ENCODE results near the gene VPS9D1.

VPS9D1 gene

DNA sequence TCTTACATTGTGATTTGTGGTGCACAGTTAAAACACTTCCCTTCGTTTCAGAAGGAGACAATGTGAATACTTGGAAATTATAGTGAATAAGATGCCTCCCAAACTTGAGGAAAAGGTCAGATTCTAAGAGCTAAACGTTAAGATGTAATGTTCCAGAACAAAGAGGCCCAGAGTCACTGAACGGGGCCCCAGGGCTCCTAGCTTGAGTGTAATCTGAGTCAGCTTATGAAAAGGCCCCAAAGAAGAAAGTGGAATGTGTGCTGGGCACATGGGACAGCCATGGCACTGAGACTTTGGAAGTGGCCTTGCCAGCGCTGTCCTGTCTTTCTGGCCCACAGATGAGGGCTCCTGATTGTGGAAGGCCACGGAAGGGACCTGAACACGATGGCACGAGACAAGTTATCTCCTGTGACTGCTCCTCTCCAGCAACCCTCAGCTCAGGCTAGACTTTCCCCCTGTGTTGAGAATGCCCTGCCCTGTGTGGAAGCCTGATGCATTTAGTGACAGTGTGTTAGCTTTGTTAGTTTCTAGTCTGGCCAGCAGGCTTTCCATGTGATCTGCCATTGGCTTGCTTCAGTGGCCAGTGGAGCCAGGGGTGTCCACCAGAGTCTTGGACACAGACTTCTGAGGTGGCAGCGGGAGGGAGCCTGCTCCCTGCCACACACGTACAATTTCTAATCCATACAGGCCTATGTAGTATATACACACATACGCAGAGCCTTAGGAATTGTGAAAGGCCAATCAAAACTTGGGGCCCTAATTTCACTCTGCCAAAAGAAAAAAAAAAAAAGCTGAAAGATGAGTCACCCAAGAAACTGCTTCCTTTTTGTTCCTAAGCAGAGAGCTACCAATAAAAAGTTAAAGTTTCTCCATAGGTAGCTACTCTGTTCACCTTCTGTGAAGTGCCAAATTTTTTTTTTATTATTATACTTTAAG lies 49.9 kb downstream of the VPS9D1 start:
- Histone ChIP-seq H3K36me3 (replicated peaks; ENCODE audit: low read depth, low read length) (peaks cover 2% of the 10 kb centered on the region), H2AFZ (ENCODE audit: low read depth, low read length) (no peak overlapping the region), H3K9me3 (ENCODE audit: insufficient read depth, low read length) (no peaks in the 10 kb centered on the region), H3K4me3 (ENCODE audit: low read length) (no peak overlapping the region), H3K9ac (ENCODE audit: low read length) (no peak overlapping the region), H3K27me3 (ENCODE audit: low read depth, low read length) (no peaks in the 10 kb centered on the region), H3K4me2 (ENCODE audit: low read length) (no peak overlapping the region), H3K27ac (ENCODE audit: low read length) (no peak overlapping the region), H3K79me2 (ENCODE audit: low read length) (no peaks in the 10 kb centered on the region), H4K20me1 (ENCODE audit: insufficient read depth, low read length) (no peaks in the 10 kb centered on the region), H3K4me1 (ENCODE audit: low read length) (no peaks in the 10 kb centered on the region)
- TF ChIP-seq EZH2phosphoT487 (IDR thresholded peaks at IDR 0.05; ENCODE audit: low read depth) = no peak

DNA sequence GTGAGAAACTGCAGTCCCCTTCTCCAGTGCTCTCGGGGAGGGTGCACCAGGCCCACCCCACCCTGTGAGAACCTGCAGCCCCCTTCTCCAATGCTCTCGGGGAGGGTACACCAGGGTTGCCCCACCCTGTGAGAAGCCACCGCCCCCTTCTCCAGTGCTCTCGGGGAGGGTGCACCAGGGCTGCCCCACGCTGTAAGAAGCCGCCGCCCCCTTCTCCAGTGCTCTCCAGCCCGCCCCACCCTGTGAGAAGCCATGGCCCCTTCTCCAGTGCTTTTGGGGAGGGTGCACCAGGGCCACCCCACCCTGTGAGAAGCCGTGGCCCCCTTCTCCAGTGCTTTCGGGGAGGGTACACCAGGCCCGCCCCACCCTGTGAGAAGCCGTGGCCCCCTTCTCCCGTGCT lies 50.9 kb downstream of the VPS9D1 start:
- Histone ChIP-seq H3K27ac (ENCODE audit: low read length) (no peak overlapping the region), H4K20me1 (ENCODE audit: insufficient read depth, low read length) (no peaks in the 10 kb centered on the region), H3K36me3 (replicated peaks; ENCODE audit: low read depth, low read length) (peaks cover 2% of the 10 kb centered on the region), H3K4me3 (ENCODE audit: low read length) (no peak overlapping the region), H3K9me3 (ENCODE audit: insufficient read depth, low read length) (no peaks in the 10 kb centered on the region), H2AFZ (ENCODE audit: low read depth, low read length) (no peak overlapping the region), H3K4me2 (ENCODE audit: low read length) (no peak overlapping the region), H3K4me1 (ENCODE audit: low read length) (no peaks in the 10 kb centered on the region), H3K27me3 (ENCODE audit: low read depth, low read length) (no peaks in the 10 kb centered on the region), H3K79me2 (ENCODE audit: low read length) (no peaks in the 10 kb centered on the region), H3K9ac (ENCODE audit: low read length) (no peak overlapping the region)
- TF ChIP-seq, protein P1, sequence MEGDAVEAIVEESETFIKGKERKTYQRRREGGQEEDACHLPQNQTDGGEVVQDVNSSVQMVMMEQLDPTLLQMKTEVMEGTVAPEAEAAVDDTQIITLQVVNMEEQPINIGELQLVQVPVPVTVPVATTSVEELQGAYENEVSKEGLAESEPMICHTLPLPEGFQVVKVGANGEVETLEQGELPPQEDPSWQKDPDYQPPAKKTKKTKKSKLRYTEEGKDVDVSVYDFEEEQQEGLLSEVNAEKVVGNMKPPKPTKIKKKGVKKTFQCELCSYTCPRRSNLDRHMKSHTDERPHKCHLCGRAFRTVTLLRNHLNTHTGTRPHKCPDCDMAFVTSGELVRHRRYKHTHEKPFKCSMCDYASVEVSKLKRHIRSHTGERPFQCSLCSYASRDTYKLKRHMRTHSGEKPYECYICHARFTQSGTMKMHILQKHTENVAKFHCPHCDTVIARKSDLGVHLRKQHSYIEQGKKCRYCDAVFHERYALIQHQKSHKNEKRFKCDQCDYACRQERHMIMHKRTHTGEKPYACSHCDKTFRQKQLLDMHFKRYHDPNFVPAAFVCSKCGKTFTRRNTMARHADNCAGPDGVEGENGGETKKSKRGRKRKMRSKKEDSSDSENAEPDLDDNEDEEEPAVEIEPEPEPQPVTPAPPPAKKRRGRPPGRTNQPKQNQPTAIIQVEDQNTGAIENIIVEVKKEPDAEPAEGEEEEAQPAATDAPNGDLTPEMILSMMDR (IDR thresholded peaks at IDR 0.05; ENCODE audit: low read depth, low read length) = no peak
- TF ChIP-seq EZH2phosphoT487 (IDR thresholded peaks at IDR 0.05; ENCODE audit: low read depth) = no peak

DNA sequence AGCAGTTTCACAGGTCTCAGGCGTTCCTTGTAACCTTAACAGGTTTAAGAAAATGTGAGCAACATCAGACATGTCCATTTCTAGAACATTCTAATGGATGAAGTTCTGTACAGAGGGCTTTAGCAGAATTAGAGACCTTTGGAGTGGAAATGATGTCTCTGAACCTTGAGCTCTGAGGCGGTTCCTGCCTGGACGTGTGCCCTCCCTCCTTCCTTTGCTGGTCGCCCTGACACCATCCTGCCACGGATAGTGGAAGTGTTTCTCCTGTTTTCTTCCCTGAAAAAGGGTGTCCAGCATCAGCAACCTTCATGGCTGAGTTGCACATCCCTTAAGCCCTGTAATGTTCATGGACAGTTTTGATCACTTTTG lies 51.9 kb downstream of the VPS9D1 start:
- Histone ChIP-seq H3K79me2 (ENCODE audit: low read length) (no peaks in the 10 kb centered on the region), H3K27ac (ENCODE audit: low read length) (no peak overlapping the region), H2AFZ (ENCODE audit: low read depth, low read length) (no peak overlapping the region), H3K4me3 (ENCODE audit: low read length) (no peak overlapping the region), H3K36me3 (replicated peaks; ENCODE audit: low read depth, low read length) (peaks cover 2% of the 10 kb centered on the region), H3K9me3 (ENCODE audit: insufficient read depth, low read length) (no peaks in the 10 kb centered on the region), H3K4me2 (ENCODE audit: low read length) (no peak overlapping the region), H3K9ac (ENCODE audit: low read length) (no peak overlapping the region), H3K4me1 (ENCODE audit: low read length) (no peaks in the 10 kb centered on the region), H3K27me3 (ENCODE audit: low read depth, low read length) (no peaks in the 10 kb centered on the region), H4K20me1 (ENCODE audit: insufficient read depth, low read length) (no peaks in the 10 kb centered on the region)
- no peak for TF ChIP-seq EZH2phosphoT487 (IDR thresholded peaks at IDR 0.05; ENCODE audit: low read depth)
- TF ChIP-seq, protein P1 (IDR thresholded peaks at IDR 0.05; ENCODE audit: low read depth, low read length) = no peak

DNA sequence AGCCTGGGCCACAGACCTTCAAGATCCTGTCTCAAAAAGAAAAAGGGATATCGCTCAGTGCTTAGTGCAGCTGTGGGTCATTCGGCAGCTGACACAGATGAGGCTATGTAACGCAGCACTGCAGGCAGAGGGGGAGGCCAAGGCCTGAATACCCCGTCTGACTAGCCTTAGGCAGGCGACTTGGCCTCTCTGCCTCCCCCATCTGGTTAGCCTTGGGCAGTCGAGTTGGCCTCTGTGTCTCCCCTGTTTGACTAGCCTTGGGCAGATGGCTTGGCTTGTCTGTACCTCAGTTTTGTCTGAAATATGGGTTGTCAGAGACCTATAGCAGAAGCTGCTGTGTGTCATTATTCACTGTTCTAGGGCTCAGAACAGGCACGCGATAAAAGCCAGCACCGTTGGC lies 53.1 kb downstream of the VPS9D1 start:
- Histone ChIP-seq H3K27me3 (ENCODE audit: low read depth, low read length) (no peaks in the 10 kb centered on the region), H3K27ac (ENCODE audit: low read length) (no peak overlapping the region), H3K4me1 (ENCODE audit: low read length) (no peaks in the 10 kb centered on the region), H3K79me2 (ENCODE audit: low read length) (no peaks in the 10 kb centered on the region), H3K36me3 (replicated peaks; ENCODE audit: low read depth, low read length) (peaks cover 2% of the 10 kb centered on the region), H4K20me1 (ENCODE audit: insufficient read depth, low read length) (no peaks in the 10 kb centered on the region), H3K9me3 (ENCODE audit: insufficient read depth, low read length) (no peaks in the 10 kb centered on the region), H3K4me3 (ENCODE audit: low read length) (no peak overlapping the region), H3K9ac (ENCODE audit: low read length) (no peak overlapping the region), H3K4me2 (ENCODE audit: low read length) (no peak overlapping the region), H2AFZ (ENCODE audit: low read depth, low read length) (no peak overlapping the region)
- no peak for TF ChIP-seq EZH2phosphoT487 (IDR thresholded peaks at IDR 0.05; ENCODE audit: low read depth)
- TF ChIP-seq, protein P1 (IDR thresholded peaks at IDR 0.05; ENCODE audit: low read depth, low read length) = no peak
